H9 (cell line): Measurements from ENCODE around the gene TTC13. TPM values are rescaled to one million over a fixed set of nuclear protein-coding genes. Genes with fewer than 3 reads are reported as not detected.

ENCODE experiments used
- DNase-seq: peaks from one replicate; pipeline ENCODE4 v3.0.0-alpha.2; 2017
- H2AFZ ChIP-seq: one replicate; pipeline ENCODE4 v1.6.1; 2013; ENCODE audit warnings: mild to moderate bottlenecking, low read length, control low read depth, moderate library complexity
- H2AK5ac ChIP-seq: 2 replicates; pipeline ENCODE4 v1.6.1; 2013; ENCODE audit warnings: low read length, control low read depth, mixed read lengths; ENCODE audit not compliant: insufficient read length
- H2BK120ac ChIP-seq: one replicate; pipeline ENCODE4 v1.6.1; 2013; ENCODE audit warnings: low read depth, mild to moderate bottlenecking, low read length, control low read depth, inconsistent platforms; ENCODE audit not compliant: poor library complexity, severe bottlenecking
- H2BK12ac ChIP-seq: 2 replicates; pipeline ENCODE4 v1.6.1; 2013; ENCODE audit warnings: low read length, control low read depth, mixed read lengths, low read depth; ENCODE audit not compliant: insufficient read length
- H2BK15ac ChIP-seq: 2 replicates; pipeline ENCODE4 v1.6.1; 2013; ENCODE audit warnings: low read depth, low read length, control low read depth
- H2BK20ac ChIP-seq: one replicate; pipeline ENCODE4 v1.6.1; 2013; ENCODE audit warnings: low read depth, mild to moderate bottlenecking, low read length, control low read depth, inconsistent platforms; ENCODE audit not compliant: poor library complexity, severe bottlenecking
- H2BK5ac ChIP-seq: 2 replicates; pipeline ENCODE4 v1.6.1; 2013; ENCODE audit warnings: low read length, control low read depth, mixed read lengths; ENCODE audit not compliant: insufficient read length
- H3K14ac ChIP-seq: 2 replicates; pipeline ENCODE4 v1.6.1; 2013; ENCODE audit warnings: low read length, control low read depth; ENCODE audit not compliant: insufficient read depth
- H3K18ac ChIP-seq: 2 replicates; pipeline ENCODE4 v1.6.1; 2013; ENCODE audit warnings: low read depth, mild to moderate bottlenecking, mixed read lengths, low read length, control low read depth; ENCODE audit not compliant: insufficient read length
- H3K23ac ChIP-seq: 2 replicates; pipeline ENCODE4 v1.6.1; 2013; ENCODE audit warnings: low read length, control low read depth, mixed read lengths, low read depth; ENCODE audit not compliant: insufficient read length
- H3K23me2 ChIP-seq: 2 replicates; pipeline ENCODE4 v1.6.1; 2013; ENCODE audit warnings: low read depth, mild to moderate bottlenecking, mixed read lengths, low read length, control low read depth; ENCODE audit not compliant: insufficient read length, poor library complexity, severe bottlenecking
- H3K27ac ChIP-seq: 2 replicates; pipeline ENCODE4 v1.5.1; 2013; ENCODE audit warnings: low read length, control low read depth, mixed read lengths, low read depth; ENCODE audit not compliant: insufficient read length
- H3K27me3 ChIP-seq: 2 replicates; pipeline ENCODE4 v1.6.1; 2013; ENCODE audit warnings: low read length, control low read depth, inconsistent platforms; ENCODE audit not compliant: insufficient read depth
- H3K4ac ChIP-seq: 2 replicates; pipeline ENCODE4 v1.6.1; 2013; ENCODE audit warnings: low read depth, mild to moderate bottlenecking, control low read depth, inconsistent platforms, low read length, moderate library complexity
- H3K4me1 ChIP-seq: 2 replicates; pipeline ENCODE4 v1.6.1; 2013; ENCODE audit warnings: low read length, control low read depth, inconsistent platforms; ENCODE audit not compliant: insufficient read depth
- H3K4me2 ChIP-seq: 2 replicates; pipeline ENCODE4 v1.6.1; 2013; ENCODE audit warnings: low read length, control low read depth, mixed read lengths; ENCODE audit not compliant: insufficient read length, insufficient read depth
- H3K56ac ChIP-seq: 2 replicates; pipeline ENCODE4 v1.6.1; 2013; ENCODE audit warnings: low read depth, mild to moderate bottlenecking, mixed read lengths, low read length, control low read depth; ENCODE audit not compliant: insufficient read length
- H3K79me1 ChIP-seq: 2 replicates; pipeline ENCODE4 v1.6.1; 2013; ENCODE audit warnings: low read depth, mild to moderate bottlenecking, moderate library complexity, low read length, control low read depth, inconsistent platforms; ENCODE audit not compliant: insufficient read depth, poor library complexity, severe bottlenecking
- H3K79me2 ChIP-seq: 2 replicates; pipeline ENCODE4 v1.6.1; 2013; ENCODE audit warnings: low read length, control low read depth, inconsistent platforms; ENCODE audit not compliant: insufficient read depth
- H3K9ac ChIP-seq: 2 replicates; pipeline ENCODE4 v1.6.1; 2013; ENCODE audit warnings: low read length, control low read depth, mixed read lengths; ENCODE audit not compliant: insufficient read length; ENCODE audit errors: extremely low read depth
- H3K9me3 ChIP-seq: one replicate; pipeline ENCODE4 v1.6.1; 2013; ENCODE audit warnings: low read depth, low read length, inconsistent platforms; ENCODE audit not compliant: control insufficient read depth
- H3T11ph ChIP-seq: one replicate; pipeline ENCODE4 v1.6.1; 2013; ENCODE audit warnings: mild to moderate bottlenecking, low read length, control low read depth, inconsistent platforms
- H4K20me1 ChIP-seq: one replicate; pipeline ENCODE4 v1.6.1; 2013; ENCODE audit not compliant: control insufficient read depth, insufficient read length, insufficient read depth
- H4K5ac ChIP-seq: 2 replicates; pipeline ENCODE4 v1.6.1; 2013; ENCODE audit warnings: low read depth, mild to moderate bottlenecking, mixed read lengths, low read length, control low read depth; ENCODE audit not compliant: insufficient read length
- H4K8ac ChIP-seq: replicated peaks from 2 replicates; pipeline ENCODE4 v1.6.1; 2013; ENCODE audit warnings: low read length, control low read depth, mixed read lengths, low read depth; ENCODE audit not compliant: insufficient read length
- H4K91ac ChIP-seq: 2 replicates; pipeline ENCODE4 v1.6.1; 2013; ENCODE audit warnings: low read depth, mild to moderate bottlenecking, moderate library complexity, mixed read lengths, low read length, control low read depth; ENCODE audit not compliant: insufficient read length
- H3K27ac Mint-ChIP-seq, 3 experiments: 2 replicates in 2 of 3; 3 replicates in 1 of 3; pipeline ENCODE4 v1.8.0; 2020 to 2021; ENCODE audit warnings: mixed read lengths in 3 of 3, mild to moderate bottlenecking in 1 of 3, moderate library complexity in 1 of 3
- H3K27me3 Mint-ChIP-seq: 2 replicates; pipeline ENCODE4 v1.8.0; 2021; ENCODE audit warnings: low read depth, mild to moderate bottlenecking, moderate library complexity, mixed read lengths
- H3K36me3 Mint-ChIP-seq, 3 experiments: 2 replicates in 2 of 3; 3 replicates in 1 of 3; pipeline ENCODE4 v1.8.0; 2020 to 2021; ENCODE audit warnings: low read depth in 3 of 3, mixed read lengths in 3 of 3; ENCODE audit not compliant: insufficient read depth in 1 of 3
- H3K4me1 Mint-ChIP-seq, 2 experiments: 2 replicates each; pipeline ENCODE4 v1.8.0; 2020; ENCODE audit warnings: mixed read lengths in 2 of 2
- H3K4me3 Mint-ChIP-seq, 2 experiments: 2 replicates in 1 of 2; 3 replicates in 1 of 2; pipeline ENCODE4 v1.8.0; 2020 to 2021; ENCODE audit warnings: mild to moderate bottlenecking in 2 of 2, mixed read lengths in 2 of 2, moderate library complexity in 1 of 2
- H3K9me3 Mint-ChIP-seq, 2 experiments: 2 replicates in 1 of 2; 3 replicates in 1 of 2; pipeline ENCODE4 v1.8.0; 2020; ENCODE audit warnings: mild to moderate bottlenecking in 2 of 2, mixed read lengths in 2 of 2, moderate library complexity in 1 of 2
- WGBS: extraction: QIAGEN DNeasy Blood & Tissue Kit; methylation state at CpG from one replicate; pipeline ENCODE4 v1.1.7; 2013; ENCODE audit warnings: missing lambda C conversion rate, low lambda C conversion rate, mixed read lengths; ENCODE audit not compliant: insufficient read length; ENCODE audit errors: extremely low coverage; 5-methylcytosine and 5-hydroxymethylcytosine counted together
- total RNA-seq: library from RNA; stranded (reverse); gene quantifications from 2 replicates; pipeline ENCODE4 v1.2.1, GENCODE V29; 2021
- TF ChIP-seq, protein P1 (sequence below): fragments of 200-600 bp; sonication (generic); conservative IDR thresholded peaks from 3 replicates; pipeline ENCODE4 v1.8.0; 2021; ENCODE audit warnings: antibody characterized with exemption, mild to moderate bottlenecking

The TTC13 gene
- total RNA-seq, 1 experiment from 2014 or later, result 7.6 TPM

DNA sequence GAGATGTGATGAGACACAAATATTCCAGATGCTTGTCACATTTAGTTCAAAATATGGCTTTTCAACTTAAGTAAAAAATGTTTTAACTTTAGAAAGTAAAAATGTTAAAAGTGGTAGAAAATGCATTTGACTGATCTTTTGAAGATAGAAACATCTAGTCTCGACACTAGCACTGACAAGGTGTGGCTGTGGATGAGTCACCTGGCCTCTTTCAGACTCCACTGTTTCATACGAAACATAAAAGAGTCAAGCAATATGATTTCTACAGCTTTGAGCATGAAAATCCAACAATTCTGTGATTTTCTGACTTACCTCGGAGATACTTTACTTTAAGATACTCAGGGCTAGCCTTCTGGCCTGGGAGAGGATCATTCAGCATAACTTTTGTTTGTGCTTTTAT lies 47.7 kb downstream of the TTC13 start:
- Histone ChIP-seq H3K79me1 (no peaks in the 10 kb centered on the region), H3K27me3 (no peaks in the 10 kb centered on the region), H3T11ph (no peak overlapping the region), H3K9me3 (no peaks in the 10 kb centered on the region), H3K9ac (no peak overlapping the region), H2AFZ (no peak overlapping the region), H2BK15ac (no peak overlapping the region), H2BK120ac (no peak overlapping the region), H4K8ac (no peak overlapping the region), H2BK5ac (no peak overlapping the region), H3K27ac (no peak overlapping the region), H3K4me1 (no peaks in the 10 kb centered on the region), H3K4me2 (no peak overlapping the region), H3K23me2 (no peaks in the 10 kb centered on the region), H4K91ac (no peak overlapping the region), H4K5ac (no peak overlapping the region), H3K4ac (no peak overlapping the region), H3K23ac (no peak overlapping the region), H3K79me2 (no peaks in the 10 kb centered on the region), H3K18ac (no peak overlapping the region), H2BK12ac (no peak overlapping the region), H2BK20ac (no peak overlapping the region), H3K56ac (no peak overlapping the region), H4K20me1 (no peaks in the 10 kb centered on the region), H2AK5ac (no peak overlapping the region), H3K14ac (no peak overlapping the region)
- Mint-ChIP-seq H3K36me3 (peaks cover 0 to 4% (median 0%) of the 10 kb centered on the region in 3 experiments; a peak in 3 of 7 replicates), H3K9me3 (no peaks in the 10 kb centered on the region), H3K27ac (no peak overlapping the region), H3K4me3 (no peak overlapping the region), H3K27me3 (no peaks in the 10 kb centered on the region; the same call in 1 of the 2 replicates), H3K4me1 (no peaks in the 10 kb centered on the region)
- TF ChIP-seq, protein P1, sequence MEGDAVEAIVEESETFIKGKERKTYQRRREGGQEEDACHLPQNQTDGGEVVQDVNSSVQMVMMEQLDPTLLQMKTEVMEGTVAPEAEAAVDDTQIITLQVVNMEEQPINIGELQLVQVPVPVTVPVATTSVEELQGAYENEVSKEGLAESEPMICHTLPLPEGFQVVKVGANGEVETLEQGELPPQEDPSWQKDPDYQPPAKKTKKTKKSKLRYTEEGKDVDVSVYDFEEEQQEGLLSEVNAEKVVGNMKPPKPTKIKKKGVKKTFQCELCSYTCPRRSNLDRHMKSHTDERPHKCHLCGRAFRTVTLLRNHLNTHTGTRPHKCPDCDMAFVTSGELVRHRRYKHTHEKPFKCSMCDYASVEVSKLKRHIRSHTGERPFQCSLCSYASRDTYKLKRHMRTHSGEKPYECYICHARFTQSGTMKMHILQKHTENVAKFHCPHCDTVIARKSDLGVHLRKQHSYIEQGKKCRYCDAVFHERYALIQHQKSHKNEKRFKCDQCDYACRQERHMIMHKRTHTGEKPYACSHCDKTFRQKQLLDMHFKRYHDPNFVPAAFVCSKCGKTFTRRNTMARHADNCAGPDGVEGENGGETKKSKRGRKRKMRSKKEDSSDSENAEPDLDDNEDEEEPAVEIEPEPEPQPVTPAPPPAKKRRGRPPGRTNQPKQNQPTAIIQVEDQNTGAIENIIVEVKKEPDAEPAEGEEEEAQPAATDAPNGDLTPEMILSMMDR, result no peak
- WGBS, result no CpG with 5 or more reads among the region's 3 CpGs
- no peak for DNase-seq
